GM21723 (cell line): ENCODE measurements around the gene KCNQ5.
"Not testable (repeated sequence)": the region's sequence is repeated elsewhere in the genome, so short reads cannot be mapped to it uniquely, and the experiment has no call there.

Experiments
- ATAC-seq: cut with Tn5 transposase; IDR thresholded peaks from one replicate; pipeline ENCODE4 v1.9.1; 2021; ENCODE audit warnings: mild to moderate bottlenecking, moderate library complexity; ENCODE audit not compliant: unreplicated experiment

Gene KCNQ5

GRCh38 chr6:72944660-72945059 is 322.8 kb downstream of the KCNQ5 start:
- no peak for ATAC-seq

DNA sequence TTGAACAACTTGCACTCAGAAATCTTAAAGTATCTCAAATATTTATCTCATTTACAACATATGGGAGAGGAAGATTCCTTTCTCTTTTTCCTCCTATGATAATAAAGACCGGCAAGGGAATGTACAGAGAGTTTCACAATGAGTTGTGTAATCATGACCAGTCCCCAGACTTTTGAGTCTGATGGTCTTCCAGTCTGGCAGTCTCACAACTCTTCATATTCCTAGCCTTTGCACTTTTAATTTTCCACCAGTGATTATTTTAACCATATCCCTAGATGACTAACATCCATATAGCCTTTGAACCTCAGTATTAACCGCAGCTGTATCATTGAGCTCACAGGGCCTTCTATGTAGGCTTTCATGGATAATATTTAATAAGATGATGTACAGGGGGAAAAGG is 324.9 kb downstream of the KCNQ5 start:
- no peak for ATAC-seq

DNA sequence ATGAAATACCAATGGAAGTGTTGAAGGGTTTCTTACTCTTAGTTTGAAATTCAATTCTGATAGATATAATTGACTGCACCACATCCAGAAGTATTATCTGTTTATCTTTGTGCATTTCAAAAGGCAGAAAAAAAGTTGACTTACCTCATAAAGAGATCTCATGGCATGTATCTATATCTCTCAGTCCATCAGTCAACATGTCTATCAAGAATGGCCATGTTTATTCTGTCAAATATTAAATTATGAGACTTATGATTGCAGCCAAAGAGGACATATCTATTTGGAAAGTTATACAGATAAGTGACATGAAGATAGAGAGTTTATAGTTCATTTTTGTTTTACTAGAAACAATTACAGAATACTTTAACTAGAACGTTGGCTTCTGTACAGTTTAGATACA is 325.7 kb downstream of the KCNQ5 start:
- no peak for ATAC-seq

DNA sequence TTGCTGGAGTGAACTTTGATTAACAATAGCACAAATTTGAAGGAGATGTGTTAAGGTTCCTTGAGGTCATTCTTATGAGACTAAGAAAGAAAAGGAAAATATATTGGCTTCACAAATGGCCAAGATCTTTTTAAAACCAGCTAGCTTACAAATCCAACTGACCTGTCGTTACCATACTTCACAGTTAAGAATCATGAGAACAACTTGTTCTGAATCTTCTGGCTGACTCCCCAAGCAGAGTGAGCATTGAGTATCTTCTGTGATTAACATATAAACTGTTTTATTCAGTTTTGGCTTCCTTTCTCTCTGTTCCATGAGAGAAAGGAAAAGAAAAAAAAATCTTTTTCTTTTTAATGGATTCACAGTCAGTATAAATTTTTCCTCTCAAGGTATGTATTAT is 326.3 kb downstream of the KCNQ5 start:
- ATAC-seq = no peak

DNA sequence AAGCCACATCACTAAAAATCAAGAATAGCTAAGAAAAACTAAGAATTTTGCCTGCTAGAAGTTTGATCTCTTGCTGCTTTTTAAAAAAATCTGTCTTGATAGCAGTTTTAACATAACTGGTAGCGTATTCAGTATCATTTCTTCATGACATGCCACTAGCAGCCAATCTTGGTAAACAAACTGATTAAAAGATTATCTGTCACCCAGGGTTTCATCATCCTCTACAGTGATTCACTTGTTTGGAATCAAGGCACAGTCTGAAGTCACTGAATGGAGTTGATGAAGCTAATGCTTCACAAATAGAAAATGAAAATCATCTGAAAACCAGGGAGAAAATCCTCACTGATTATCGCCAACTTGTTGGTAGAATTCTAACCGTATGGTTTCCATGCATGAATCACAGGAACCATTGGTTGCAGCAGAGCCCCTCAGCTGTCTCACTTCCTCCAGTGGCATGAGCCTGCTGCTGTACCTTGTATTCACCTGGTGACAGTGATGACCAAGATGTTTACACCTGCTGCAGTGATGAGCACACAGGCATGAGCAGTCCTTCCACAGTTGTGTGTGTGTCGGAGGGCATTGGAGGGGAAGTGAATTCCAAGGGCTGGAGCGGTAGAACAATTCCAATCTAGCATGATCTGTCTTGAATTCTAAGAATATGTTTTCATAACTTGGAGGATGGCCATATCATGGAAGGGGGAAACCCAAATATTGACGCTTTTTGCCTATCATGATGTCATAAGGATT is 328.4 kb downstream of the KCNQ5 start:
- no peak for ATAC-seq

- ATAC-seq = no peak
Observed at GRCh38 chr6:72952808-72953630, 331.2 kb downstream of the KCNQ5 start.

GRCh38 chr6:72953971-72954381 is 332.1 kb downstream of the KCNQ5 start:
- ATAC-seq = no peak

GRCh38 chr6:72954716-72955115 is 332.9 kb downstream of the KCNQ5 start:
- ATAC-seq = no peak

DNA sequence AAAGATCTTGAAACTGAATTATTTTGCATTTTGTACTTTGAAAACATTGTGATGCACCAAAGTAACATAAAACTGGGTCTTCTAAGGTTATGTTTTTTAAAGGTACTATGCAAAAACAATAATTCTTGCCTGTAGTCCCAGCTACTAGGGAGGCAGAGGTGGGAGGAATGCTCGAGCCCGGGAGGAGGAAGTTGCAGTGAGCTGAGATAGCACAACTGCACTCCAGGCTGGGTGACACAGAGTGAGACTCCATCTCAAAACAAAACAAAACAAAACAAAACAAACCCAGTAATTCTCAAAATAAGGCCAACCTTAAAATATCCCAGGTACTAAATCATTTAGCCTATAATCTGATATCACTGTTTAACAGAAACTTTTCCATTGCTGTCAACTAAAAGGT is 333.8 kb downstream of the KCNQ5 start:
- no peak for ATAC-seq

- ATAC-seq = no peak
Observed at GRCh38 chr6:72956272-72956671, 334.4 kb downstream of the KCNQ5 start.

GRCh38 chr6:72959821-72960220 is 338.0 kb downstream of the KCNQ5 start:
- ATAC-seq = no peak

DNA sequence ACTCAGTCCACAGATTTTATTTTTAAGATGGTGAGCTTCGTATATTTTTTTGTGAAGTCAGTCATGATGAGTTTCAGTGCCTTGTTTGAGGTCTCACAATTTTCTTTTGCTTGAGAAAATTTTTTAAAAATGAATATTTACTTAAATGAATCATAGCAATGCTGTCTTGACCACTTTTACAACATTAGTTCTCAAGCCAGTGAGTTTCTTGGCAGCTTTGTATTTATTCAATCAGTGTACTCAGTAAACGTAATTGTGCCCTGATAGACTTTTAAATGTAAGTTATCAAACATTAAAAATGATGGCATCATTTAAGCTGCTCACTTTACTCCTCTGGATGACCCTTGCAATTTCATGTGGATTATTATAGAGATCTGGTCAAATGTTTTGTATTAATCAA is 342.1 kb downstream of the KCNQ5 start:
- ATAC-seq = no peak

DNA sequence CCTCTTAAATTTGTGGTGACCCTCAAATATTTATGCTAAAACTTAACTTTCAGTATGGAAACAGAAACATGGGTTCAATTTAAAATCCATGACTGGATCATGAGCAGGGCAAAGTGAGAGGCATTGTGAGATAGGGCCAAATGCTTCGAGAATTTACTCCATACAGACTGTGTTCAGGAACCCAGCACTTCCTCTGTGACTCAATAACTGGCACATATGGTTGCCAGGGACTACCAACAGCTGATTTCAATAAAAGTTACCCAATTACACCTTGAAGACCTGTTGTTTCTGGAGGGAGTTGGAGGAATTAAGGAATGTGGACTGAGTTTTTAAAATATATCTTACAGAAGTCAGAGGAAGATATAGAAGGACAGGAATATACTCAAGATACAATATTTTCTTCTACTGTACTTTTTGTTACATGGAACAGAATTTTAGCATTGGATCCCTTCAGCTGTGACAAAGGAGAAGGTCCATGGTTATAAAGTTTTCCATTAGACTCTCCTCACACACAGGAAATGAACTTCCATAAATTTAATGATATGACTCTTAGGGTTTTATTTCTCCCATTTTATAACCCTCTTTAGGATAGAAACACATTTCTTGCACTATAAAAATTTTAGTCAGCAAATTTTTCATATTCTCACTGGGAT is 344.9 kb downstream of the KCNQ5 start:
- ATAC-seq = no peak

DNA sequence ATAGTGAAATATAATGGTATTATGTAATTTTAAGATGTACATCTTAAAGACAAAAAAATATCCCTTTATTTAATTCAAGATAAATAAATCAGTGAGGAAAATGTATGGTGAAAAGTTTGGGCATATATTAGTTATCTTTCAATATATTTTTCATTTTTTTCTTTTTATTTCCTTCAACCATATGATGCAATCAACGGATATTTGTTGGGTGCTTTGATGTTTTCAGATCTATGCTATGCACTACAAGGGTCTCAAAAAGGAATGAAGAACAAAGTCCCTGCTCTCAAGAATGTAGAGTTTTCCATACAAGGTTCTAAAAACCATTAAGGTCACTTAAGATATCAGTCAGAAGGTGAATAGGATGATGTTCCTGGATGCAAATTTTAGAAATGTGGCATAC is 345.5 kb downstream of the KCNQ5 start:
- ATAC-seq = no peak

DNA sequence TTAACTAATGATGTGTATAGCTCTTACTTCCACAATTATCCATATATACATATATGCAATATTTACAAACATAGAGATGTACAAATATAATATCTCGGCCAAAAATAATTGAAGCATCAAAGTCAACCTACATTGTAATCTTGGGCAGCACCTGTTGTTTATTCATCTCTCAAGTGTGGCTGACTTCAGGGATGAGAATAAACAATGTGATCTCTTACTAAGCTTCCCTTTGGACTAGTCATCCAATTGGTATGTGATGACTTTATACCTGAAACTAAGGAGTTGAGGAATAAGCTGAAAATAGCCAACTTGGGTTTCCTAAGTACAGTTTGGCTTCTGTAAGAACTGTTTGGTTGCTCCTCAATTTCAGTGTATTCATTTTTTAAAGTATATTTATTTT is 346.8 kb downstream of the KCNQ5 start:
- ATAC-seq = no peak

DNA sequence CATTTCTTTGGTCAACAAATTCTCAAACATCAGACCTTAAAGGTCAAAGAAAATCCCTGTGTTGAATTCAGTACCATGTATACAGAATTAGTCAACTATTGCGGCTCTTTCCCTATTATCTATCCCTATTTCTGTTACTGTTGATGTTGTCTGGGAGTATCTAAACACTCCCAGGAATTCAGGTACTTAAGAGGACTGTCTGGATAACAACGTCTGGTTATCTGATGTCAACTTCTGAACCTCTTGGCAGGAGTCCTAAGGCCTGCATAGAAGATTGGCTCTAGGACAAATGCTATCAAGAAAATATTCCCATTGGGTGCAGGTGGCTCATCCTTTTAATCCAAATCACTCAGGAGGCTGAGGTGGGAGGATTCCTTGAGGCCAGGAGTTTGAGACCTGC is 347.8 kb downstream of the KCNQ5 start:
- no peak for ATAC-seq

- no peak for ATAC-seq
Observed at GRCh38 chr6:72972579-72972978, 350.7 kb downstream of the KCNQ5 start.

GRCh38 chr6:72974276-72974675 is 352.4 kb downstream of the KCNQ5 start:
- no peak for ATAC-seq

DNA sequence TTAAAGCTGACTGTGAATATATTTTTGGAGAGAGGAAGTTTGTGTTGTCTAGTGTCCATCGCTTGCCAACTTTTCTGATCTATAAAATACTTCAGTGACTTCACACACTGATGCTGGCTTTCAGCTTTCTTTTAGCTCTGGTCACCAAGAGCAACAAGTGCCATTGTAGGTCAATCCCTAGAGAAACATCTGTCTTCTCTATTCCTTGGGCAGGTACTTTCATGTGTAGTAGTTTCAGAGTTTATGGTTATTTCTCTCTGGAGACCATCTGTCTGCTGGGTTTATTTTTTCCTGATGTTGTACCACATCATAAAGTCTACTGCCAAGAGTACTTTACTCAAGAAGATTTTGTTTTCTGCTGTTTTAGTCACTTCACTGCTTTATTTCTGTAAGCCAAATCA is 353.5 kb downstream of the KCNQ5 start:
- ATAC-seq = no peak

DNA sequence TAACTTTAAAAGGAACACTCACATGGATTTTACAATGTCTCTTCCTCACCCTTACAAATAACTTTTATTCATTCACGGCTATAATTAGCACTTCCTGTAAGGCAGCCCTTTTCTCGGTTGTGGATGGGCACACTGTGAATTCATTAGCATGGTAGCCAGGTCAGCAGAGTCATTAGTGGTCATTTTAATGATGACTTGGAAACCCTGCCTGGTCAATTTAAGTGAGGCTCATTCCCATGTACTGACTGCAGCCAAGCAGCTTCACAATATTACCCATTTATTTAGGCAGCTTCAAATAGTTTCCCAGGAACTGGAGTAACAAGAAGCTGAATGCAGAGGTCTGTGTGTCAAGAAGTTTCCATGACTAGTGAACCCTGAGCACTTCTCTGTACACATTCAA is 354.6 kb downstream of the KCNQ5 start:
- no peak for ATAC-seq

DNA sequence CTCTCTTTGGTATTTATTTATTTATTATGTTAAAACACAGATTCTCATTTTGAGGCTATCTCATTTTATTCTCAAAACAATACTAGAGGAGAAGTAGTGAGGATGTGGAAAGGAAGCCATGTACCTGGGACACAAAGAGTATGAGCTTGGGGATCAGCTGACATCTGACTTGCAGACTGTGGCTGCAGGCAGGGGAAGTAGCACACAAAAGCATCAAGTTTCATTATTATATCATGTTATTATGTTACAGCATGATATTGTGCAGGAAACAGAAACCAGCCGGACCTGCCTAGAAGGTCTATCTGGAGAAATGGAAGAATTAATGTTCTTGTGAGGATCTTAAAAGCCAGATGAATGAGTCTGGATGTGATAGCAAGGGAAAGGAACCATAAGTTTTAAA is 355.2 kb downstream of the KCNQ5 start:
- peak; percentile 89 for ATAC-seq

- not testable (repeated sequence) for ATAC-seq
Observed at GRCh38 chr6:72978808-72979207, 356.9 kb downstream of the KCNQ5 start.
